Right lobe of liver (tissue), 4 donors: ENCODE data around the gene AMZ2.

ENCODE experiments used
- POLR2A ChIP-seq: fragments of 450-650 bp; IDR thresholded peaks from one replicate; pipeline ENCODE4 v1.6.1; 2017; ENCODE audit warnings: antibody characterized with exemption, mild to moderate bottlenecking
- TF ChIP-seq, protein P1 (sequence below), 4 donors: fragments of 200-600 bp in 3 of 4; fragments of 450-650 bp in 1 of 4; IDR thresholded peaks; one replicate each; pipeline versions ENCODE4 v1.5.1 to v1.8.0; 2016 to 2022; ENCODE audit warnings: antibody characterized with exemption in 4 of 4, mild to moderate bottlenecking in 2 of 4
- donor health status: DM: no; HTN: no; CAD: no.
- donor health status: DM: no; HTN: no; CAD: no.
- donor health status: DM: no; HTN: yes; CAD: no.

DNA sequence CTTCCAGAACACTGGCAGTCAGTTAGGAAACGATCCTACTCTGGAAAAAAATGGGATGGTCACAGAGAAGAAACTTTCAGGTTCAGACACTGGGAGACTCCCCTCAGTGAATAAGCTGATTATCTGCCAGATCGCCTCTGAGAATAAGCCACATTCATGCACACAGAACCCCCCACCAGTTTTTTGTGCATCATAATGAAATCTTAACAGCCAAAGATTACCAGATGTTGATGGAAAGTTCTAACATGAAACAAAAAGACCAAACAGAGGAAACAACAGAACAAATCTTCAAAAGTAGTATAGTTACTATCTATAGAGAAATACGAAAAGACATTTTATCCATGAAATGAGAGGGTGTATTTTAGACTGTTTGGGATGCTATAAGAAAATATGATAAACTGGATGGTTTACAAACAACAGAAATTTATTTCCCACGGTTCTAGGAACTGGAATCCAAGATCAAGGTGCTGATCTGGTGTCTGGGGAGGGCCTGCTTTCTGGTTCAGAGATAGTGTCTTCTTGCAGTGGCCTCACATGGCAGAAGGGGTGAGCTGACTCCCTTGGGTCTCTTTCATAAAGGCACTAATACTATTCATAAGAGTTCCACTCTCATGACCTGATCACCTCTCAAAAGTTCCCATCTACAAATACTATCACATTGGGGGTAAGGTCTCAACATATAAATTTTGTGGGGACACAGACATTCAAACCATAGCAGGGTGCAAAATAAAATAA lies 8.0 kb upstream of the AMZ2 start:
- TF ChIP-seq, protein P1, sequence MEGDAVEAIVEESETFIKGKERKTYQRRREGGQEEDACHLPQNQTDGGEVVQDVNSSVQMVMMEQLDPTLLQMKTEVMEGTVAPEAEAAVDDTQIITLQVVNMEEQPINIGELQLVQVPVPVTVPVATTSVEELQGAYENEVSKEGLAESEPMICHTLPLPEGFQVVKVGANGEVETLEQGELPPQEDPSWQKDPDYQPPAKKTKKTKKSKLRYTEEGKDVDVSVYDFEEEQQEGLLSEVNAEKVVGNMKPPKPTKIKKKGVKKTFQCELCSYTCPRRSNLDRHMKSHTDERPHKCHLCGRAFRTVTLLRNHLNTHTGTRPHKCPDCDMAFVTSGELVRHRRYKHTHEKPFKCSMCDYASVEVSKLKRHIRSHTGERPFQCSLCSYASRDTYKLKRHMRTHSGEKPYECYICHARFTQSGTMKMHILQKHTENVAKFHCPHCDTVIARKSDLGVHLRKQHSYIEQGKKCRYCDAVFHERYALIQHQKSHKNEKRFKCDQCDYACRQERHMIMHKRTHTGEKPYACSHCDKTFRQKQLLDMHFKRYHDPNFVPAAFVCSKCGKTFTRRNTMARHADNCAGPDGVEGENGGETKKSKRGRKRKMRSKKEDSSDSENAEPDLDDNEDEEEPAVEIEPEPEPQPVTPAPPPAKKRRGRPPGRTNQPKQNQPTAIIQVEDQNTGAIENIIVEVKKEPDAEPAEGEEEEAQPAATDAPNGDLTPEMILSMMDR (IDR thresholded peaks at IDR 0.05): no peak
- TF ChIP-seq POLR2A: no peak
